NCI-H187 treated with DMSO at 0.1 percent for 48 hours (cell line): Measurements from ENCODE around the gene CACNB2.

ENCODE experiments used
- DNase-seq: peaks from one replicate; lab custom pipeline; 2025; lab: John Stamatoyannopoulos, UW

The CACNB2 gene

GRCh38 chr10:18293536-18294510 is 153.6 kb downstream of the CACNB2 start:
- DNase-seq, result no peak

DNA sequence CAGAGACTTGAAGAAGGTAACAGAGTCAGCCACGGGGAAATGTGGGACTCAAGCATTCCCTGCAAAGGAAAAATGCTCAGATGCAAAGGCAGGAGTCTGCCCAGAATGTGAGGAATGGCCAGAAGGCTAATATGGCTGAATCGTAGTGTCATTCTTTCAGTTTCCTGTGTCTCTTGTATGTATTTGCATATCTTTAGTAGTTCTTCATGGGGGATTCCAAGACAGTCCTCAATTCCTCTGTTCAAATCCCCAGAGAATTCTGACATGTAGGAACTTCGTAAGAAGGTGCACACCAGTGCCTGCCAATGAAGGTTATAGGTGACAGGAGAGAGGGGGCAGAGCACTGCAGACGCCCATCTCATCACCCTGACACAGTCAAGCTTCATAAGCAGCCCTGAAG is 154.4 kb downstream of the CACNB2 start:
- no peak for DNase-seq

GRCh38 chr10:18297659-18298058 is 157.4 kb downstream of the CACNB2 start:
- DNase-seq, result no peak

DNA sequence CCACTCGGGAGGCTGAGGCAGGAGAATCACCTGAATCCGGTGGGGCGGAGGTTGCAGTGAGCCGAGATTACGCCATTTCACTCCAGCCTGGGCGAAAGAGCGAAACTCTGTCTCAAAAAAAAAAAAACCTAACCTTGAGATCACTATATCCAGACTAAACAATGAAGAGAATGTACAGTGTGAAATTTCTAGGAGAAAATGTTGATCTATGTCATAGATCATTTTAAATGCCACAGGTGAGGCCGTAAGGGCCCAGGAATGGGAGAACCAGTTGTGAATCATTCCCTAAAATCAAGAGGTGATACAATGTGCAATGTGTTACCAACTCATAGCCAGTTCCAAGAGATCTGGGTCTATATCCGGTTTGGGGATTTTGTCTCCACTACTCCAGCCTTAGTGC is 158.0 kb downstream of the CACNB2 start:
- DNase-seq, result no peak

DNA sequence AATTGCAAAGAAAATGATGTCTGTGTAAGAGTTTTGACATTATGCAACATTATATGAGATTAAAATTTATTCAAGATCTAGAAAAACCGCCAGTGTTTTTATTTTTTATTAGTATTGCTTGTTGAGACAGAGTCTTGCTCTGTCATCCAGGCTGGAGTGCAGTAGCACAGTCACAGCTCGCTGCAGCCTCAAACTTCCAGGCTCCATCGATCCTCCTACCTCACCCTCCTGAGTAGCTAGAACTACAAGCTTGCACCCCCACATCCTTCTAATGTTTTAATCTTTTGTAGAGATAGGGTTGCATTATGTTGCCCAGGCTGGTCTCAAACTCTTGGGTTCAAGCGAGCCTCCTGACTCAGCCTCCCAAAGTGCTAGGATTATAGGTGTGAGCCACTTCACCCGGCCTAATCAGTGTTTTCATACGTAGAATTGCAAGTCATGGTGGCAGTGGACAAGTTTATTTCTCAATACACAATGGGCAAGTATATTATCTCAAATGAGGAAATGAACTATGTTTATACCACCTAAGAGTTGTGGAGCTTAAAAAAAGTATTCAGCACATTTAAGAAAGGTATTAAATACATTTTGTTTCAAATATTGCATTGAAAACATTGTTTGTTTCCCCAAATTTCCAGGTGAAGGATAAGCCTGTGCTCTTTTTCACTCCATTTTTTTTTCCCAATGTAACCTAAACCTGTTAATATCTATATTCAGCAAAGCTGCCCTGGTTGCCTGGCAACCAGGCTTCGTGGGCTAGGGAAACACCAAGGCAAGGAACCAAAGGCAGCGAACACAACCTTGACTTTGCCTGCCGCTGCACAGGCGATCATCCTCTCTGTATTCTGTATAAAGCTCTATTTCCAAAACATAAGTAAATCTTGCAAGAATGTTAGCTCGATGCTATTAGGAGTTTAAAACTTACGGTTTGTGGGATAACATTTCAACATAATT is 163.9 kb downstream of the CACNB2 start:
- DNase-seq, result no peak

GRCh38 chr10:18306031-18306430 is 165.8 kb downstream of the CACNB2 start:
- DNase-seq, result no peak

DNA sequence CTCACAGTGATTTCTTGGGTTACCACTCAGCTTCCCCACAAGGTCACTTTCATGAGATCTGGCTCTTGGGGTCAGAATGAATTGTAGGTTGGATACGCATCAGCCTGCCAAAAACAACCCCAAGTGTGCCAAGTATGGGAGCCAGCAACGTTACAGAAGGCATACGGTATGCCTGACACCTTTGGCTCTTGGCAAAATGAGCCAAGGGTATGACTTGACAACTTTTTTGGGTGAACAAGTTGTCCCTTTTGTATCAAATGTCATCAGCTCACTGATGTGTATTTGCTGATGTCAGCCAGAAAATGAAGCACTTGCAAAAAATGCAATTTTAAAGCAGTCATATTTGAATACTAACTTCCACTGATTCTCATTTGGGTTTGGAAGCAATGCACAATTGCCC is 168.4 kb downstream of the CACNB2 start:
- no peak for DNase-seq

DNA sequence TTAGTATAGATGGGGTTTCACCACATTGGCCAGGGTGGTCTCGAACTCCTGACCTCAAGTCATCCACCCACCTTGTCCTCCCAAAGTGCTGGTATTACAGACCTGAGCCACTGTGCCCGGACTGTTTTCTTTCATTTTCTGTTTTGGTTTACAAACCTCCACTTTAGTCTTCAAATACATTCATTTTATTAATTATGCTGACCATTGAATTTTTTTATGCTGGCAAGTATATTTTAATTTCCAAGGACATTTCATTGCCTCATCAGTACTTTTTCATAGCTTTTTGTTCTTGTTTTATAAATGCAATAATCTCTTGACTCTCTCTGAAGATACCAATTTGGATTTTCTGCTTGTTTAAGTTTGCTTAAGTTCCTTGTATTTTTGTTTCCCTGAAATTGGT is 170.5 kb downstream of the CACNB2 start:
- no peak for DNase-seq

- no peak for DNase-seq
Measured at GRCh38 chr10:18312374-18313139, 172.3 kb downstream of the CACNB2 start.

GRCh38 chr10:18313140-18313530 is 172.9 kb downstream of the CACNB2 start:
- no peak for DNase-seq

DNA sequence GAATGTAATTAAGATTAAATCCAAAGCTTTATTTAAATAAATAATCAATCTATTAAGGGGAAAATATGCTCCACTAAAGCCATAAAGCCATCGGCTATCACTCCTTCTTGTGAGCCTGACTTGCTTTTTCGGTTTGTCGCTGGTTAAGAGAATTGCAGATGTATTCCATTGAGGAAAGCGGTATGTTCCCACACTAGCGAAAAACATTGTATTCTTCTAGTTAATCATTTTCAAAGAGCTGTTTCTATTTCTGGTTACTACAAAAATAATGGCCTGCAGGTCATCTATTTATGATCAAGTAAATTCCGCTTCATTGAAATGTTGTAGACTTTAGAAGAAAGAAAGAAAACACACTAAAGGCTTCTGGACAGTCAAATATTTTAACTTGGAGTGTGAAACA is 173.4 kb downstream of the CACNB2 start:
- DNase-seq, result no peak

DNA sequence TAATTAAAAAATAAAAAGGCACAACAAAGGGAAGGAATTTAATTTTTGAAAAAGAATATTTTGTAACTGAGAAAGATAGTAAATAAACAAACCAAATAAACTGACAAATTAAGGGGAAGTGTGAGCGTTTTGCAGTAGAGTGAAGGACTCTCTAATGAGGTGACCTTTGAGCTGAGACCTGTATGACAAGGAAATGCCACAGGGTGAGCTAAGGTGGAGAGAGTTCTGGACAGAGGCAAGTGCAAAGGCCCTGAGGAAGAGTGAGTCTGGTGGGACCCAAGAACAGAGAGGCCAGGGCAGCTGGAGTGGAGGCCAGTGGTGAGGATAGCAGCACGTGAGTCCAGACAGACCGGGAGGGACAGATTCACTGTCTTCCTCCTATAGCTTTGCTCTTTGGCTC is 179.4 kb downstream of the CACNB2 start:
- no peak for DNase-seq

DNA sequence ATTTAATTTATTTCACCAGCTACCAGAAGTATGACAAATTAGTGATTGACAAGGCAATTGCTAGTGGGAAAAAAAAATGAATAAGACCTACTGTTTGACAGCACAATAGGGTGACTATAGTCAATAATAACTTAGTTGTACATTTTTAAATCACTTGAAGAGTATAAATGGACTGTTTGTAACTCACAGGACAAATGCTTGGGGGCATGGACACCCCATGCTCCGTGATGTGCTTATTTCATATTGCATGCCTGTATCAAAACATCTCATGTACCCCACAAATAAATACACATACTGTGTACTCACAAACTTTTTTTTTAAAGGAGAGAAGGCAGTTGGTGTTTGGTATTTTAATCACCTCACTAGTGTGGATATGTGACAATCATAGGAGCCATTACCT is 181.1 kb downstream of the CACNB2 start:
- no peak for DNase-seq

GRCh38 chr10:18323916-18324315 is 183.7 kb downstream of the CACNB2 start:
- no peak for DNase-seq

- DNase-seq, result no peak
Measured at GRCh38 chr10:18325410-18325809, 185.2 kb downstream of the CACNB2 start.

GRCh38 chr10:18325889-18326531 is 185.8 kb downstream of the CACNB2 start:
- no peak for DNase-seq

DNA sequence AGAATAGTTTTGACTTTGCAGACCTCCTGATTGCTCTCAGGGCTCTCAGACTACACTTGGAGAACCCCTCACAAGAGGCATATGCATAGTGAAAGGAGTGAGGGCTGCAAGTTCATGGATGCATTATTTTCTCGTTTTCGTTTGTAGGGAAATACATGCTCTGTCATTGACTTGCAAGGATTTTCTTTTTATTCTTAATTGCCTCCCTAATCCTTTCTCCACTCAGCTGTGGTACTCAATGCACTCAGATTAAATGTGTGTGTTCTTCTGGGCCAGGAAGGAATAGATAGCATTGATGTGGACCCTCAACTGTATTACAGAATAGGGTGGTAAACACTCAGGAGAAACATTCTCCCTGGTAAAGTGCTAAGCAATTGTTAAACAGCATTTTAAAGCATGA is 188.7 kb downstream of the CACNB2 start:
- no peak for DNase-seq

- no peak for DNase-seq
Measured at GRCh38 chr10:18332048-18332447, 191.8 kb downstream of the CACNB2 start.

DNA sequence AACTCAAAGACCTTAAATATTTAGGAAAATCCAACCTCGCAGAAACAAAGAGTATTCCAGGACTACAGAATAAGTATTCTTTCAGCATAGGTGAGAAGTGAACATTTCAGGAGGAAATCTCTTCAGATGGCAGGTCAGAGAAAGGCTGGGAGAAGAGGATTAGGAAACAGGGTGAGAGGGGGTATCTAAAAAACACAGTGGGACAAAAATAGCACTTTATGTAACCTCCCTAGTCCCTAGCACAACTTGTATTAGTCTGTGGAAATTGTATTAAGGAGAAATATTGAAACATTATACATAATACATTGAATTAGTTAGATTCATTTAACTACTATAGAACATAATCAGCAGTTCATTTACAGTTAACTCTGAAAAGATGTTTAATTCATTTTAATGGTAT is 192.3 kb downstream of the CACNB2 start:
- DNase-seq, result no peak

GRCh38 chr10:18333621-18334020 is 193.4 kb downstream of the CACNB2 start:
- no peak for DNase-seq

- DNase-seq, result no peak
Measured at GRCh38 chr10:18334116-18334867, 194.1 kb downstream of the CACNB2 start.
